ENCODE results near the gene DUSP10. TPM values are rescaled to one million over a fixed set of nuclear protein-coding genes. Genes with fewer than 3 reads are reported as not detected.
A peak's percentile ranks its signal among the peaks of the same experiment; 100 is the strongest.

Gene DUSP10
- total RNA-seq, 1 donor from 2014 or later = 5.8 TPM

DNA sequence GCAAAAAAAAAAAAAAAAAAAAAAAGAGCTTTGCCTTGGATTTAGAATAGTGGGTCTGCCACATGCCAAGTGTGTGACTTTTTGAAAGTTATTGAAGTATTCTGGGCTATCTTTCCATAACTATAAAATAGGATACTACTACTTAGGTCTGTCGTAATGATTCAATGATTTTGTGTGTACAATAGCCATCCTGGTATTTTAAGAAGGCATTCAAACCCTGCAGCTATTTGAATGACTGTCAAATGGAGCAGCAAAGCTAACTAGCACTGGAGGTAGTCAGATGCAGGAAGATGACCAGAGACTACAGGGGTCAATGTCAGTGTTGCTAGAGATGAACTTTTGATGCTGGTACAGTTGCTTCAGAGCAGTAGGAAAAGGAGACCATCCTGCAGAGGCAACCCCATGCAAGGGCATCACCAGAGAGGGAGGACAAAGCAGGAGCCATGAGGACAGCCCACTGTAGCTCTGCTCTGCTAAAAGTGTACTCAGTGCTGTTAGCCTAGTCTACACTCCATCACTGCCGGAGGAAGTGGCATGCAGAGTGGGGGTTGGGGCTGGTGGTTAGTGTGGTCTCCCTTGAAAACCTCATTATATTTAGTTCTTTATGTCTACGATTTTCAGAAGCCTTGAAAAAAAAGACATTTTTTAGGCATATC, 29.0 kb downstream of the DUSP10 start:
- DNase-seq = no peak

DNA sequence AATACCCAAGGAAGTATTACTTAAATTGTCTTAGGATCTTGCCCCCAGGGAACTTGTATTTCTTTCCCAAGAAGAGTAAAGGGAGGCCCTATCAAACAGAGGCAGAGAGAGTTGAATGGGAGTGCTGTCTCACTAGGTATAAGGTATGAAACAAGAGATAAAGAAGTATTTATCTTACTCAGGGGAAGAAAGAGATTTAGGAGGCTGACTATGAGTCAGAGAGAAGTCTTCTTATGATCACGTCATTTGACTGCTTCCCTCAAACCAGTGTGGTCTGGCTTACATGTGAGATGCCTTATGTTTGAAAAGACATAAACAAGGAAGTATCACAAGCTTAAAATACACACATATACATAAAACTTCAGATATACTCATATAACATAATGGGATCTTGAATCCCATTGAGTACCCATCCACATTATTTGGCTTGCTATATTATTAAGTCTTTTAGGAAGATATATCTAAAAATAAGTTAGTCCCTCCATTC, 29.6 kb downstream of the DUSP10 start:
- no peak for DNase-seq

DNA sequence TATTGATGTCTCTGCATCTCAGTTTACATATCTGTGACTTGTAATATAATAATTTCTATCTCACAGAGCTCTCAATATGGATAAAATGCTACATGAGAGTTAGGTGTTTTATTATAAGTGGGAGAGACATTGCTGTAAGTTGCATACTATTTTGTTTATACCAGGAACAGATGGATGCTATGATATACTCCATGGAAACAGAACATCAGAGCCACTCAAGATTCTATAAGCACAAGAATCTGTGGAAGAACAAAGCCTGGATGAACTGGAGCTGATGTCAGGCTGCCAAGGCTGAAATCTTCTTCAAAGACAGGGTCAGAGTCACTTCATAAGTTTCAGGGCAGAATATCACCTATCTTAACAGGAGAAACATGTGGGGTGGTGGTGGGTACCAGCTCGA, 30.2 kb downstream of the DUSP10 start:
- DNase-seq = no peak

DNA sequence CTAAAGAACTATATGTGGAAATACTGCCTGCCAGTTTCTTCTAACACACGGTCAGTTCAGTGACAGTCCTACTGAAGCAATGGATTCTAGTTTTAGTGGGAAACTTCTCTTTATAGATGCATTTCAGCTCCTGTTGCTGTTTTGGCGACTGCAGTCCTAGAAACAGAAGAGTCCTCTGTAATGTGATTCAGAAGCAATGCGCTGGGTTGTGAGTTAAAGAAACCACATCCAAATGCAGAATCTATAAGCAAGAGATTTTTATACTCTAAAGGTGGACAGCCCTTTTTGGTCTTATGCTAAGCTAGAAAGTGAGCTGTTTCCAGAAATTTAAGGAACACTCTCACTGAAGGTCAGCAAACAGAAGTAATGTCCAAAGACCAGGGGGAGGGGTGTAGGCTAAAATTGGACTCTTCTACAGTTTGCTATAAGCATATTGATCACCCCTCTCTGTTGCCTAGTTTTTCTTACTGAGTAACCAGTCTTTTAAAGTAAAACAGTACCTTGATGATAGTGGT, 30.8 kb downstream of the DUSP10 start:
- no peak for DNase-seq

DNA sequence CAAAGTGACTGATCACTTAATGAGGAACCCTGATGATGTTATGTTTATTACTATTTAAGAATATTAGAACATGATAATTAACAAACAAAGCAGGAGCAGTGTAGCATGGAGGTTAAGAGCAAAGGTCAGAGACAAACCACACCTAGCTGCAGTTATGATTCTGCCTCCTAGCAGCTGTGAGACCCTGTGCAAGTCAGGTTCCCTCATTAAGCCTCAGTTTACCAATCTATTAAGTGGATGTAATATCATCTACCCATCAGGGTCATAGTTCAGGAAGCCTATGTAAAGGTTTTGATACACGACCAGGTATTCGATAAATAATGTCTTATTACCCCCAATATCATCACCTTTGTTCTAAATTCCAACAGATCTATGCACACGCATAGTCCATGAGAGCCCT, 32.0 kb downstream of the DUSP10 start:
- DNase-seq = no peak

DNA sequence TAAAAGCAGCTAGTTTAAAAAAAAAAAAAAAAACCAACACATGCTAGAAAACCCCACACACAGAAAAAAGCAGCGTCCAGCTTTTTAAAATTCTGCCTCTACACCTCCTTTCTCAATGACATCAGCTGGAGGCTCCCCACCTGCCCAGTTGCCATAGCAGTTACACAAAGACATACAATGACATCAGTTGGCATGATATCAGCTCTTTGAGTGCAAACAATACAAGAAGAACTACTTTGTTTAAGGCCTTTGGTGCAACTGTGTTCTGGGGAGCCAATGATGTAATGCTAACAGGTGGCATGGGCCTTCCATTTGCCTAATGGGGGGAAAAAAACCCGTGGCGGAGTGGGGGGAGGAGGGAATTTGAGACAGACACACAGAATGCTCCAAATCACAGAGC, 32.9 kb downstream of the DUSP10 start:
- peak; percentile 71 for DNase-seq

DNA sequence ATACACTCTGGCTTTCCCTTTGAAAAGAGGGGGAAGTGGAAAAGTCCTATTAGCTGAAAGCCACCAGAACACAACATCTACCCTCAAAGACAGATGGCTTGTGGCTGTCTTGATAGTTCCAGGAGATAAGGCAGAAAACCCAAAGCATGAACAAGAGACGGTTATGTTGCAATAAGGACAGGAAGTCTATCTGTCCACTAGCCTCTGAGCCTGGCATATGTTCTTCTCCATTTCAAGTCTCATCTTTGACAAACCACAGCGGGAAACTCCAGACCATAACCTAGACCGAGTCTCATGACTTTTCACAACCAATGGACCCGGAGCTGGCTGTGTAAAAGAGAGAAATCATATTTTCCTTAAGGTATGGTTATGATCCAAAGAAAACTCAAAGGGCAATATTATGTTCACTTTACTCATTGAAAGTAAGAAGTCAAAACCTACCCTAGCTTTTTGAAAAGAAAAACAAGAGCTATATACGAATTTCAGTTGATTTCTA, 33.8 kb downstream of the DUSP10 start:
- no peak for DNase-seq

DNA sequence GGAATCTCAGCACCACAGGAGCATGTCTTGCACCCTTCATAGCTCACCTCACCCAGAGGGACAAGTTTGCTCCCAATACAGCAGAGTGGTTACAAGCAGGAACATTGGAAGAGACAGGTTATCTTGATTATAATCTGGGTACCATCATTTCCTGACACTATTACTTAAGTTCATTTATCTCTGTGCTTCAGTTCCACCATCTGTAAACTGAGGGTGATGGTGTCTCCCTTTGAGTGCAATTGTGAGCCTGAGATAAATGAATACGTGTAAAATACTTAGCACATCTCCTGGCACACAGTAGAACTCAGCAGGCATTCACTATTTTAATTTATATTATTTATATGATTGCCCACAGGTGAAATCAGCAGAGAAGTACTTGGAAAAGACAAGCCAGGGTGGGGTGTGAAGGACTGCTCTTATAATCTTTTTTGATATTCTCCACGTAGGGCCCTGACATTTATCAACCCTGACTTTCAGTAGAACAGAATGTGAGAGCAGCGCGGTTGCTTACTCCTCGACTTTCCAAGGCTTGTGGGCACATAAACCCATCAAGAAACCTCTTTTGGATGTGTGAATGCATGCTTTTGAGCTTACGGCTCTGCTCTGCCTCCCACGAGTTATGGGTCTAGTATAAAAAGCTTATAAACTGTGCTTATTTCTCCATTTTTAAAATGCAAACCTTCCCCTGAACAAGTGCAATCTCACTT, 34.9 kb downstream of the DUSP10 start:
- DNase-seq = no peak

DNA sequence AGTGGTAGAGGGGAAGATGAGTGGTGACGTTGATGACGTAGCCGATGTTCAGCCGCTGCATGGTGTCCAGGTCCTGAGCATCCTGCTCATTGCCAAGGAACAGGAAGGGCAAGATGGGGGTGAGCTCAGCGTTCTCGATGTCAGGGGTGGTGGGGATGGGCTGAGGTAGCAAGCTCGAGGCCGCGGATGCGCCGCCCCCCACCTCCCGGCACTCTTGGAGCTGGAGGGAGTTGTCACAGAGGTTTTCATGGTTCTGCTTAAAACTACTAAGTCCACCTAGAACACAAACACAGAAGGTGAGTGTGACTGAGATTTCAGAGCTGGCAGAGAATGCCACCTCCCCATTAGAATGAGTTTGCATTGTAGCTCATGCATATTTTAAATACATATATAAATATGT, 35.7 kb downstream of the DUSP10 start:
- DNase-seq = no peak

DNA sequence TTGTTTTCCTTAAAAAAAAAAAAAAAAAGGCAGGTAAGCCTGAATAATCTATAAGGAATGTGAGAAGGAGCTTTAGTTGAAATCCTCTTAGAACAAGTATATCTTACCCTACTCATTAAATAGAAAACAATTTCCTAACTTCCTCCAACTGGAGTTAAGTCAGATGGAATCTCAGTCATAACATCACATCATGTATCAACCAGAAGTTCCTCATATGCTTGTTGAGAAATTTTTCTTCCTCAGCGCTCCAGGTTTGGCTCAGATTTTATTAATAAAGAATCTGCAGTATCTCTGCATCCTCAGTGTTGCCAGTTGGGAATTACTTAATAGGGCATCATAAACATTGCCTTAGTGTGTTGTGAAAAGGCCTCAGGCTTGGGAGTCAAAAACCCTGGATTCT, 37.6 kb downstream of the DUSP10 start:
- no peak for DNase-seq

DNA sequence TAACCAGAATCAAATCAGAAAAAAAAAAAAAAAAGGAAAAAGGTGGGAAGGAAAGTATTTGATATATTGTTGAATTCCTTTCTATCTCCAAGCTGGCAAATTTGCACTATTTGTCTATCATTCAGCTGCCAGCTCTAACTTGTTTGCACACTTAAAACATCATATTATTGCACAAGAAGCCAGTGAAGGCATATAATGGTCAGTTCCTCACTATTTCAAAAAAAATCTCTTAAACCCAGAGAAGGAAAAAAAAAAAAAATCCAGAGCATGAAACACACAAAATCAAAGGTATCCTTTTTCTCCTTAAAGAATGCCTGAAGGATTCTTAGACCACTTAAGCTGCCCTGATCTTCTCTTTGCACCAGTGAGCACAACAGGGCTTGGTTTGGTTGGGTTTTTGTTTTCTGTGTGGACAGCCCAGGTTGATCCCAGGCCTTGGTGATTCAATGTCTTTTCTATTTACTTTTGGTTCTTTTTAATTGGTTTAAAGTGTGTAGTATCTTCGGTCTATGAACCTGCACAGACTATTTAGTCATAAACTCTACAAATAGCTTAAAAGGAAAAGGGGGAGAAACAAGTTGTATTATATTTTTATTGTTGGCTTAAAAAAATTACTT, 40.2 kb downstream of the DUSP10 start:
- no peak for DNase-seq

DNA sequence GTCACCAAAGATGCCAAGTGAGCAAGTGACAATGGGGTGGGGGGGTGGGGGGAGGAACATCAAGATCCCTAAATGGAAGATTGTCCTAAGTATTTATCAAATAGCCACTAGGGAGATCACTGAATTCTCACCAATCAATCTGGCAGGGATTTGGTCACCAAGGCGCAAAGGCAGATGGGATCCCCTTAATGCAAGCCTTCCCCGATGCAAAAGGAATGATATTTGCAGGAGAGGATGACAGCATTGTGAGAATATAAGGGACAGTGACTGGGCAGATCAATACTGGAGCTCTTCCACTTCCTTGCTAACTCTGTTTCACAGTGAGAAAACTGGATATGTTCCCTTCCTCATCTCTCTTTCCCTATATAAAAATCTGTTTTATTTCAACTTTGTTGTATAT, 40.9 kb downstream of the DUSP10 start:
- no peak for DNase-seq

DNA sequence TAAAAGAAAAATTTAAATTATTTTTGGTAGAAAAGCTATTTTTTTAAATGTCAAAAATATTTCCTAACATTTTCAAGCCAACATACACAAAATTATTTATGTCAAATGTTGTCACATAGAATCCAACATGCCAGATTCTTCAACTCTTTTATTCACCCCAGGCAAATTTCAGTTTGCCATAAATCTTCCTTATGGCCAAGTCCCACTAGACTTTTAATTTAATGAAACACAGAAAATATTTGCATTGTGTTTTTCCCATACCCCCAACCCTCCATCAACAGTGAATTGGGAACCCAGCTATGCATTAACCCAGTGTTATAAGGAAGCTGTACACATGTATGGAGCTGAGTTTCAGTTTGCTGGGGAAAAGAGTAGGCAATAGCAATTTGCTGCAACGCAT, 41.4 kb downstream of the DUSP10 start:
- no peak for DNase-seq

DNA sequence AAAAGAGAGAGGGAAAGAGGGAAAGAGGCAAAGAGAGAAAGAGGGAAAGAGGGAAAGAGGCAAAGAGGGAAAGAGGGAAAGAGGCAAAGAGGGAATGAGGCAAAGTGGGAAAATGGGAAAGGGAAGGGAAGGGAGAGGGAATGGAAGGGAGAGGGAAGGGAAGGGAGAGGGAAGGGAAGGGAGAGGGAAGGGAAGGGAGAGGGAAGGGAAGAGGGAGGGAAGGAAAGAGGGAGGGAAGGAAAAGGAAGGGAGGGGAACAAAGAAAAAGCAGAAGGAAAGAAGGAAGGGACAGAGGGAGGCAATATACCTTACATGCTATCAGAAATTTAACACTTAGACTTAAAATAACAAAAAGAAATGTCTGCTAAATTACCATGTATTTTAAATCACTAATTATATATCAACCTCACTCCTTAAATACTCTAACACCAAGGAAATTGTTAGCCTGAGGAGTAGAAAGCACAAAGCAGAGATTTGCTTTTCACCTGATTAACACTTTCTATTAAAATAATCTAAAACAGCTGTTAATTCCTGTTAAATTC, 41.8 kb downstream of the DUSP10 start:
- DNase-seq = no peak

DNA sequence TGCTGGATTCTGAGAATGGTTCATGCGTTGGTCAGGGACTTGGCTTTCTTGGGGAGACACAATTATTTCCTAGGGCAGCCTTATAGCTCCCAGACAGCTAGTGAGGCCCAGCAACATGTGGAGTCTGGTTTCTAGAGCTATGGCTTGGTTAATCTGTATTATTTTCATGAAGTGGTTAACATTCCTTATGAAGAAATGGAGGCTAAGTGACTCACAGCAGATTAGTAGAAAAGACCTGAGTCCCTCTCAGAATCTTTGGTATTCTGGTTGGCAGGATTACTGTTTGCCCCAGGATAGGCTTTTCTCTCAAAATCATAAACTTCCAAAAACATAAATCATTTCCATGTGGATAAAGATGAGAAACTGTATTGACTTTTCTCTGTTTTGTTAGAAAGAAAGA, 42.3 kb downstream of the DUSP10 start:
- DNase-seq = no peak

DNA sequence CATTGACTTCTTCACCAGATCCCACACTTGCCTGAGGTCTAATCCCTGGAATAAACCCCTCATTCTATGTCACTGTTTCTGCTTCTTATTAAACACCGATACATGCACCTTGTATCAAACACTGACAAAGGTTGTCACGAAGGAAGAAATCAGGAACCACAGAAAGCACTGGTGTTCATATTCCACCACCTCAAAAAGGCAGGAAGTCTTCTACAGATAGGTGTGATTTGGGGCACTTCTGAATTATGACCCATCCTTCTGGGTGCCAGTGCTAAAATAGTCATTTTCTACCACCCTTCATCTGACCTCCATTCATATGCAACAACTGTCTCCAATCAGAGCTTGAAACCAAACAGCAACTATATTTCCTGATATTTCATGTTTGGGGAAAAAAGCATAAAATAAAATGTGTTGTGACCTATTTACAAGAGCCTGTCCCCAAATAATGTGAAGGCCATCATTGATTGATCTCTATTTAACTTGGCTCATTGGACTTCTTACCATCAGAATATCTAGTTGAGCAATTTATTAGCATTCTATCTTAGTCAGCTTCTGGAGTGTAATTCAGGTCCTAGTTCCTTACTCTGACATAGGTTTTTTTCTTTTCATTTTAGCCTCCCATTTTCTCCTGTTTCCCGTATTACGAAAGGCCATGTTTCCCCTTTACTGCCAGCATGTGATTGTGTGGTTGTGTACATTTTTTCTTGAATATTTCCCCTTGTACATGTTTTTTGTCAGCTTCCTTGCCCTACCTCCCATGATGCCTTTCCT, 43.1 kb downstream of the DUSP10 start:
- no peak for DNase-seq

DNA sequence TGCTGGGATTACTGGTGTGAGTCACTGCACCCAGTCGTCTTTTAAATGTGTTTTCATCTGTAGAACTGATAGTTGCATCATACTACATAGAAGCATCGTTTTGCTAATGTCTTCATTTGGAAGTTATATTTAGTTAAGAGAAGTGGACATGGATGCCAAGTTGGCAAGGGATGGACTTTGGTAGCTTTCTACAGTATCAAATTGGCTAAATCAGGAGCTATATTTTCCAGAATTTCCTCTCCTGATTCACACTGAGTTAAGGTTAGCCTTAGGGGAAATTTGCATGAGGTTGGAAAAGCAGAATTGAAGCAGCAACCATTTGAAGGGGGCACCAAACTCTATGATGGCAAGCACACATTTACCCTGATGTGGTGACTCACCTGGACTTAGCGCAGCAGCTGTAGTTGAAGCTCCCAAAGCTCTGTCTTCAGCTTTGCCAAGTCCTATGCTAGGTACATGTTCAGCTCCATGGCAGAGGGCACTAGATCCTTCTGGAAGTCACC, 43.9 kb downstream of the DUSP10 start:
- no peak for DNase-seq

DNA sequence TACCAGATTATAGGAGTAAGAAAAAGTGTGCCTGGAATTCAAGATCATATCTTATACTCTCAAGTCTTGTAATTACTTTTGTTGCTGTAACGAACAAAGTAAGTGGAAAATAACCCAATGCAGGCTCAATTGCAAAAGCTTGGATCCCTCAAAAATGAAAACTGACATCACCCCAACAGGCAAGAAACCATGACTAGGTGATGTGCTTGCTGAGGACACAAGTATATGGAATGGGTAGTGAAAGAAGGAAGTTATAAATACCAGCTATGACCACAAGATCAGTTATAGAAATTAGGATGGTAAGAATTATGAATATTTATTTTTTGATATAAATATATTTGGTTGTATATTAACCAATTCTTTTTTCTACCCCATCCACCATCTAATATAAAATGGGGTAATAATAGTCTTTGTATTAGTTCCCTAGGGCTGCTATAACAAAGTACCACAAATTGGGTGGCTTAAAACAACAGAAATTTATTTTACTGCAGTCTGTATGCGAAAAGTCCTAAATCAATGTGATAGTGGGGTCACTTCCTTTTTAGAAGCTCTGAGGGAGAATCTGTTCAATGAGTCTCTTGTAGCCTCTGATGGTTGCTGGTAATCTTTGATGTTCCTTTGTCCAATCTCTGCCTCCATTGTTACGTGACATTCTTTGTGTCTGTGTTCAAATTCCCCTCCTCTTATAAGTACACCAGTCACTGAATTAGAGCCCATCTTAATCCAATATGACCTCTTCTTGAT, 45.0 kb downstream of the DUSP10 start:
- DNase-seq = no peak

DNA sequence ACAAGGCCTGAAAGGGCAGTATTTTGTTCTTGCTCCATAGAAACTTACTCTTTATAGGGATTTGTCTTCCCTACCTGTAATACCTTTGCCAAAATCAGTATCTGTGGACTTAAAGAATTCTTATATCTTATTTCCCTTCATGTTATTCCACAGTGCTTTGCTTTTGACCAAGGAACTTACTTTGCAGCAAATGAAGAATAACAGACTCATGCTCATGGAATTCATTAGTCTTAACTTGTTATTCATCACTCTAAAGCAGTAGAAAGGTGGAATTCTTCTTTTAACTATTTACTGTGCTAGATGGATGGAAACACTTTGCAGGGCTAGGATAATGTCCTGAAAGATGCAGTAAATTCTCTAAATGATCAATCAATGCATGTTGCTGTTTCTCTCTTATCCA, 45.9 kb downstream of the DUSP10 start:
- DNase-seq = no peak

DNA sequence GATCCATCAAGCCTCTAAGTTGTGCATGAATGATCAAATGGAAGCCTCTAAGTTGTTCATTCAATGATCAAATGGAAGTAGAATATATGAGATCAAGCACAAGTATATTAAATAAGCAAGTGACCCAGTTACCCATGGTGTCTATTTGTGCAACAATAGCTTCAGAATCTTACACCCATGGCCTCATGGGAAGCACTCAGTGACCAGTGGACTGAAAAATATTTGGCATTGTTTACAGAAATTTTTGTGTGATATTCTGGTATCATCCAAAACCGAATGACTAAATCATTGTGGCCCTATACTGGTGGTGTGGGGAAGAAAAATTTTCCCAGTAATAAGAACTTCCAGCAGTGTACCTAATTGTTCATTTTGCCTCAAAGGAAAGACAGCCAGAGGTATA, 46.6 kb downstream of the DUSP10 start:
- no peak for DNase-seq

DNA sequence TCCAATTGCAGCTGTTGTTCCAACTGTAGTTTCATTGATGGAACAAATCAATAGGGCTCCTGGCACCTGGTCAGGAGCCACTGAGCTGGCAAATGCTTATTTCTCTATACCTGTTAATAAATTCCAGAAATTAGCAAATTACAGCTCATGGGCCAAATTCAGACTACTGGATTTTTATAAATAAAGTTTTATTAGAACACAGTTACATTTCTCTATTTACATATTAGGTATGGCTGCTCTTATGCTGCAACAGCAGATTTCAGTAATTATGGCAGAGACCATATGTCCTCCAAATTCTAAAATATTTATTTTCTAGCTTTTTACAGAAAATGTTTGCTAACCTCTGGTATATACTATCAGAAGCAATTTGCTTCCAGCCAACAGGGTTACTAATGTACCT, 47.8 kb downstream of the DUSP10 start:
- no peak for DNase-seq

DNA sequence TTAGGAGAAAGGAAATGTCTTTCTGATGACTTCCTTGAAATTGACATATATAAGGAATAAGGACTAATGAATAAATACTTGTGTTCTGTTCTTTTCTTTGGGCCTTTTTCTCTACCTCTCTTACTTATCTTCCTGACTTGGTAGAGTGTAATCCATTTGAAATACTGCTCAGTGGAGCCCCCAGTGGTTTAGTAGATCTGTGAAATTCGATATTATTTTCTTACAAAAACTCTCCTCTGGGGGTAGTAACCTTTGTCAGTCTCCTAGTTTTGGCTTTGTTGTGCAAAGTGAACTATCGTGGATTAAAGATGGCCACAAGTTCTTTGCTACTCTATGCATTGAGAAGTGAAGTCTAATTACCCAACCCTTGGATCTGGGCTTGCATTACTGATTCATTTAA, 48.8 kb downstream of the DUSP10 start:
- DNase-seq = no peak

All from dermis blood vessel endothelial cell (primary cell).